ENCODE results near the gene SLC5A10. TPM values are rescaled to one million over a fixed set of nuclear protein-coding genes. Genes with fewer than 3 reads are reported as not detected.
A peak's percentile ranks its signal among the peaks of the same experiment; 100 is the strongest.

Gene SLC5A10
- polyA plus RNA-seq (0.02 to 0.04 TPM in 2 of 3 replicates, not detected in the other), polyA minus RNA-seq (not detected in 3 replicates)
- 0.07 TPM for polyA plus RNA-seq (2011; ENCODE audit: low read depth)
- polyA plus RNA-seq (2011; cell fraction: cytosol; rRNA removed), result 0.03 TPM in 1 of 2 replicates, not detected in the other
- polyA plus RNA-seq (2011; cell fraction: nucleus; rRNA removed), result 0.08 and 0.14 TPM in 2 replicates
- polyA plus RNA-seq (2012; ENCODE audit: low replicate concordance), result 0.27 TPM in 1 of 2 replicates, not detected in the other
- not detected for polyA minus RNA-seq (2011; cell fraction: cytosol; rRNA and poly(A)+ RNA removed)
- 0.31 and 0.32 TPM in 2 replicates for polyA minus RNA-seq (2011; cell fraction: nucleus; rRNA and poly(A)+ RNA removed)

GRCh38 chr17:18951941-18952842, at the start of gene SLC5A10:
Gene SLC5A10 (plus strand): TSS chr17:18952165. CDS start chr17:18952206, 41 bp downstream.
- peaks cover 6% of the 10 kb centered on the region for H3K4me1 ChIP-seq (ENCODE audit: control insufficient read depth, extremely low read depth, insufficient read depth, low read length)
- peak; percentile 22 to 34 (median 27) for TF ChIP-seq CTCF (optimal IDR thresholded peaks at IDR 0.05 in 1 of 3, IDR thresholded peaks at IDR 0.05 in 1 of 3, conservative IDR thresholded peaks at IDR 0.05 in 1 of 3; ENCODE audit: extremely low read depth in 1 of 3, insufficient read depth in 2 of 3, low read length in 3 of 3)
- no peak for TF ChIP-seq EZH2 (IDR thresholded peaks at IDR 0.05; ENCODE audit: low read length)
- H2AFZ ChIP-seq (ENCODE audit: control insufficient read depth, low read length), result no peak within 1 kb of the TSS
- H3K79me2 ChIP-seq (ENCODE audit: control insufficient read depth, insufficient read depth, low read length), result no peaks in the 10 kb centered on the region
- H3K27me3 ChIP-seq (ENCODE audit: control insufficient read depth, extremely low read depth, insufficient read depth, low read length), result peaks cover 16% of the 10 kb centered on the region
- H3K4me3 ChIP-seq (ENCODE audit: control insufficient read depth in 2 of 3, extremely low read depth in 1 of 3, insufficient read depth in 2 of 3, low read depth in 1 of 3, low read length in 3 of 3), result no peak within 1 kb of the TSS
- H4K20me1 ChIP-seq (ENCODE audit: control insufficient read depth, extremely low read depth, insufficient read depth, low read length), result no peaks in the 10 kb centered on the region
- no peaks in the 10 kb centered on the region for H3K9me3 ChIP-seq (ENCODE audit: control insufficient read depth, low read depth, low read length)
- no peak within 1 kb of the TSS for H3K4me2 ChIP-seq (ENCODE audit: control insufficient read depth, extremely low read depth, insufficient read depth, low read depth, low read length)
- no peak for DNase-seq (ENCODE audit: low read depth, low spot score)
- no peak within 1 kb of the TSS for H3K9ac ChIP-seq (ENCODE audit: control insufficient read depth, extremely low read depth, insufficient read depth, low read length)
- no peaks in the 10 kb centered on the region for H3K9me1 ChIP-seq (ENCODE audit: control insufficient read depth, extremely low read depth, insufficient read depth, low read length)
- H3K36me3 ChIP-seq (ENCODE audit: control insufficient read depth in 2 of 2, extremely low read depth in 1 of 2, insufficient read depth in 2 of 2, low read length in 2 of 2), result no peaks in the 10 kb centered on the region
- FAIRE-seq, result no peak
- dilution Hi-C loops (cut with MboI; ENCODE audit: extremely low pct_ligation_motif_present, low sequenced_read_pairs), result no loop called here
- H3K27ac ChIP-seq (ENCODE audit: control insufficient read depth, insufficient read depth, low read length), result no peak within 1 kb of the TSS

GRCh38 chr17:18904482-18904881, 47.5 kb upstream of the SLC5A10 start:
- dilution Hi-C loops (cut with MboI; ENCODE audit: extremely low pct_ligation_motif_present, low sequenced_read_pairs), result no loop called here
- FAIRE-seq, result no peak

More at GRCh38 chr17:18904482-18904881, 47.5 kb upstream of the SLC5A10 start:
- TF ChIP-seq EZH2 (IDR thresholded peaks at IDR 0.05; ENCODE audit: low read length) (no peak), CTCF (optimal IDR thresholded peaks at IDR 0.05 in 1 of 3, IDR thresholded peaks at IDR 0.05 in 1 of 3, conservative IDR thresholded peaks at IDR 0.05 in 1 of 3; ENCODE audit: extremely low read depth in 1 of 3, insufficient read depth in 2 of 3, low read length in 3 of 3) (no peak)
- Histone ChIP-seq H3K79me2 (ENCODE audit: control insufficient read depth, insufficient read depth, low read length) (no peaks in the 10 kb centered on the region), H3K4me3 (ENCODE audit: control insufficient read depth in 2 of 3, extremely low read depth in 1 of 3, insufficient read depth in 2 of 3, low read depth in 1 of 3, low read length in 3 of 3) (no peak overlapping the region), H3K9ac (ENCODE audit: control insufficient read depth, extremely low read depth, insufficient read depth, low read length) (no peak overlapping the region), H3K9me3 (ENCODE audit: control insufficient read depth, low read depth, low read length) (no peaks in the 10 kb centered on the region), H3K4me2 (ENCODE audit: control insufficient read depth, extremely low read depth, insufficient read depth, low read depth, low read length) (no peak overlapping the region), H3K27me3 (ENCODE audit: control insufficient read depth, extremely low read depth, insufficient read depth, low read length) (no peaks in the 10 kb centered on the region), H3K27ac (ENCODE audit: control insufficient read depth, insufficient read depth, low read length) (no peak overlapping the region), H3K4me1 (ENCODE audit: control insufficient read depth, extremely low read depth, insufficient read depth, low read length) (no peaks in the 10 kb centered on the region), H2AFZ (ENCODE audit: control insufficient read depth, low read length) (no peak overlapping the region), H3K36me3 (ENCODE audit: control insufficient read depth in 2 of 2, extremely low read depth in 1 of 2, insufficient read depth in 2 of 2, low read length in 2 of 2) (peaks cover 11 to 19% of the 10 kb centered on the region in 2 experiments), H4K20me1 (ENCODE audit: control insufficient read depth, extremely low read depth, insufficient read depth, low read length) (no peaks in the 10 kb centered on the region), H3K9me1 (ENCODE audit: control insufficient read depth, extremely low read depth, insufficient read depth, low read length) (no peaks in the 10 kb centered on the region)
- no peak for DNase-seq (ENCODE audit: low read depth, low spot score)

All from keratinocyte (primary cell).